ENCODE results near the gene CDH22. TPM values are rescaled to one million over a fixed set of nuclear protein-coding genes. Genes with fewer than 3 reads are reported as not detected.

CDH22 gene
- polyA plus RNA-seq, 1 donor from 2014 or later: 2.1 TPM

DNA sequence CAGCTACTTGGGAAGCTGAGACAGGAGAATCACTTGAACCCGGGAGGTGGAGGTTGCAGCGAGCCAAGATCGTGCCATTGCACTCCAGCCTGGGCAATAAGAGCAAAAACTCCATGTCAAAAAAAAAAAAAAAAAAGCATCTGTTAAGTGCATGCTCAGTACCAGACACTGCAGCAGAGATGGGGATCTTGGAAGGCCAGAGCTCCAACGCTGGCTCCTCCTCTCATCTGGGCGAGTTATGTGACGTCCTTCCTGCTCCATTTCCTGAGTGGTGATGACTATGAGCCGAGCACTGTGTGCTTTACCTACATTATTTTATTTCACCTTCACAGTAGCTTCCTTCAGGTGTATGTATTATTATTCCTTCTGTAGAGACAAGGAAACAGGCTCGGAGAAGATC, 38.5 kb upstream of the CDH22 start:
- H3K27ac ChIP-seq (ENCODE audit: low read length): peak overlapping the region; percentile 88
- no peaks in the 10 kb centered on the region for H4K20me1 ChIP-seq (ENCODE audit: insufficient read depth)
- TF ChIP-seq MXI1 (conservative IDR thresholded peaks at IDR 0.05; ENCODE audit: poor library complexity, severe bottlenecking) (no peak), SMC3 (conservative IDR thresholded peaks at IDR 0.05; ENCODE audit: poor library complexity) (no peak), POLR2AphosphoS5 (IDR thresholded peaks at IDR 0.05) (no peak), EZH2 (IDR thresholded peaks at IDR 0.05; ENCODE audit: borderline replicate concordance, insufficient read depth, low read length, poor library complexity, severe bottlenecking) (no peak), EP300 (conservative IDR thresholded peaks at IDR 0.05; ENCODE audit: poor library complexity, severe bottlenecking) (no peak), TAF1 (IDR thresholded peaks at IDR 0.05; ENCODE audit: low read depth) (no peak), RAD21 (conservative IDR thresholded peaks at IDR 0.05) (no peak)
- TF ChIP-seq, protein P1, sequence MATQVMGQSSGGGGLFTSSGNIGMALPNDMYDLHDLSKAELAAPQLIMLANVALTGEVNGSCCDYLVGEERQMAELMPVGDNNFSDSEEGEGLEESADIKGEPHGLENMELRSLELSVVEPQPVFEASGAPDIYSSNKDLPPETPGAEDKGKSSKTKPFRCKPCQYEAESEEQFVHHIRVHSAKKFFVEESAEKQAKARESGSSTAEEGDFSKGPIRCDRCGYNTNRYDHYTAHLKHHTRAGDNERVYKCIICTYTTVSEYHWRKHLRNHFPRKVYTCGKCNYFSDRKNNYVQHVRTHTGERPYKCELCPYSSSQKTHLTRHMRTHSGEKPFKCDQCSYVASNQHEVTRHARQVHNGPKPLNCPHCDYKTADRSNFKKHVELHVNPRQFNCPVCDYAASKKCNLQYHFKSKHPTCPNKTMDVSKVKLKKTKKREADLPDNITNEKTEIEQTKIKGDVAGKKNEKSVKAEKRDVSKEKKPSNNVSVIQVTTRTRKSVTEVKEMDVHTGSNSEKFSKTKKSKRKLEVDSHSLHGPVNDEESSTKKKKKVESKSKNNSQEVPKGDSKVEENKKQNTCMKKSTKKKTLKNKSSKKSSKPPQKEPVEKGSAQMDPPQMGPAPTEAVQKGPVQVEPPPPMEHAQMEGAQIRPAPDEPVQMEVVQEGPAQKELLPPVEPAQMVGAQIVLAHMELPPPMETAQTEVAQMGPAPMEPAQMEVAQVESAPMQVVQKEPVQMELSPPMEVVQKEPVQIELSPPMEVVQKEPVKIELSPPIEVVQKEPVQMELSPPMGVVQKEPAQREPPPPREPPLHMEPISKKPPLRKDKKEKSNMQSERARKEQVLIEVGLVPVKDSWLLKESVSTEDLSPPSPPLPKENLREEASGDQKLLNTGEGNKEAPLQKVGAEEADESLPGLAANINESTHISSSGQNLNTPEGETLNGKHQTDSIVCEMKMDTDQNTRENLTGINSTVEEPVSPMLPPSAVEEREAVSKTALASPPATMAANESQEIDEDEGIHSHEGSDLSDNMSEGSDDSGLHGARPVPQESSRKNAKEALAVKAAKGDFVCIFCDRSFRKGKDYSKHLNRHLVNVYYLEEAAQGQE (IDR thresholded peaks at IDR 0.05; ENCODE audit: borderline replicate concordance): no peak
- TF ChIP-seq, protein P2, sequence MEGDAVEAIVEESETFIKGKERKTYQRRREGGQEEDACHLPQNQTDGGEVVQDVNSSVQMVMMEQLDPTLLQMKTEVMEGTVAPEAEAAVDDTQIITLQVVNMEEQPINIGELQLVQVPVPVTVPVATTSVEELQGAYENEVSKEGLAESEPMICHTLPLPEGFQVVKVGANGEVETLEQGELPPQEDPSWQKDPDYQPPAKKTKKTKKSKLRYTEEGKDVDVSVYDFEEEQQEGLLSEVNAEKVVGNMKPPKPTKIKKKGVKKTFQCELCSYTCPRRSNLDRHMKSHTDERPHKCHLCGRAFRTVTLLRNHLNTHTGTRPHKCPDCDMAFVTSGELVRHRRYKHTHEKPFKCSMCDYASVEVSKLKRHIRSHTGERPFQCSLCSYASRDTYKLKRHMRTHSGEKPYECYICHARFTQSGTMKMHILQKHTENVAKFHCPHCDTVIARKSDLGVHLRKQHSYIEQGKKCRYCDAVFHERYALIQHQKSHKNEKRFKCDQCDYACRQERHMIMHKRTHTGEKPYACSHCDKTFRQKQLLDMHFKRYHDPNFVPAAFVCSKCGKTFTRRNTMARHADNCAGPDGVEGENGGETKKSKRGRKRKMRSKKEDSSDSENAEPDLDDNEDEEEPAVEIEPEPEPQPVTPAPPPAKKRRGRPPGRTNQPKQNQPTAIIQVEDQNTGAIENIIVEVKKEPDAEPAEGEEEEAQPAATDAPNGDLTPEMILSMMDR (IDR thresholded peaks at IDR 0.05; ENCODE audit: poor library complexity, severe bottlenecking): no peak

DNA sequence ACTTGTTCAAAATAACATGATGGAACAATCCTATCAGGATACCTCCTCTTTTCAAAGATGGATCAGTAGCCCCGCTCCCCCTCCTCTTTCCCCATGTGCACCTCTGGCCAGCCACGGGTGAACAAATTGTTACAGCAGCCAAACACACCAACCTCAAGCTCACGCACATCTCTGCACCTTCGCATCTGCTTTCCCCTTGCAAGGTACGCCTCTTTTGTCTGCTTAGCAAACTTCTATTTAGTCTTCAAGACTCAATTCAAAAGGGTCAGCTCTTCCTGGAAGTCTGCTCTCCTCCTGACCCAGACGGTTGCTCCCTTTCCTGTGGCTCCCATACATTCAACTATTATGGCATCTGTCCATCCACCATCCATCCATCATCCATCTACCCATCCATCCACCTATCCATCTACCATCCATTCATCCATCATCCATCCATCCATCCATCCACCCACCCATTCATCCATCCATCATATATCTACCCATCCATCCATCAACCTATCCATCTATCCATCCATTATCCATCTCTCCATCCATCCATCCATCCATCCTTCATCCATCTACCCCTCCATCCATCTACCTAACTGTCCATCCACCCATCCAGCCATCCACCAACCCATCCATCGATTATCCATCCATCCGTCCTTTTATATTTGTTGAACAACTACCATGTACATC, 36.3 kb upstream of the CDH22 start:
- Histone ChIP-seq H3K27ac (ENCODE audit: low read length) (no peak overlapping the region), H3K9me2 (ENCODE audit: insufficient read depth, low read length) (no peaks in the 10 kb centered on the region), H3K27me3 (ENCODE audit: insufficient read depth, low read depth, low read length) (no peaks in the 10 kb centered on the region), H3K9me3 (ENCODE audit: low read length) (no peaks in the 10 kb centered on the region), H4K20me1 (ENCODE audit: insufficient read depth) (no peaks in the 10 kb centered on the region), H3K4me3 (ENCODE audit: low read length) (no peak overlapping the region), H3K9ac (ENCODE audit: low read length) (no peak overlapping the region), H3K36me3 (ENCODE audit: insufficient read depth, low read length) (no peaks in the 10 kb centered on the region), H3F3A (ENCODE audit: insufficient read depth, low read length, poor library complexity, severe bottlenecking) (peaks cover 5% of the 10 kb centered on the region), H2AFZ (ENCODE audit: low read depth, low read length) (no peak overlapping the region), H3K4me2 (ENCODE audit: low read length) (no peak overlapping the region), H3K79me2 (replicated peaks; ENCODE audit: insufficient read depth, low read length) (no peaks in the 10 kb centered on the region)
- no peak for TF ChIP-seq EZH2 (IDR thresholded peaks at IDR 0.05; ENCODE audit: borderline replicate concordance, insufficient read depth, low read length, poor library complexity, severe bottlenecking)
- TF ChIP-seq SMC3 (conservative IDR thresholded peaks at IDR 0.05; ENCODE audit: poor library complexity): no peak
- TF ChIP-seq POLR2AphosphoS5 (IDR thresholded peaks at IDR 0.05): no peak
- TF ChIP-seq, protein P1 (IDR thresholded peaks at IDR 0.05; ENCODE audit: borderline replicate concordance): no peak
- TF ChIP-seq RAD21 (conservative IDR thresholded peaks at IDR 0.05): no peak
- TF ChIP-seq EP300 (conservative IDR thresholded peaks at IDR 0.05; ENCODE audit: poor library complexity, severe bottlenecking): no peak
- no peak for TF ChIP-seq TAF1 (IDR thresholded peaks at IDR 0.05; ENCODE audit: low read depth)
- no peak for TF ChIP-seq MXI1 (conservative IDR thresholded peaks at IDR 0.05; ENCODE audit: poor library complexity, severe bottlenecking)
- TF ChIP-seq, protein P2 (IDR thresholded peaks at IDR 0.05; ENCODE audit: poor library complexity, severe bottlenecking): no peak

More for the DNA sequence above, 38.5 kb upstream of the CDH22 start:
- H3K36me3 ChIP-seq (ENCODE audit: insufficient read depth, low read length): no peaks in the 10 kb centered on the region
- no peak overlapping the region for H2AFZ ChIP-seq (ENCODE audit: low read depth, low read length)
- no peaks in the 10 kb centered on the region for H3K79me2 ChIP-seq (replicated peaks; ENCODE audit: insufficient read depth, low read length)
- H3K9me2 ChIP-seq (ENCODE audit: insufficient read depth, low read length): no peaks in the 10 kb centered on the region
- H3F3A ChIP-seq (ENCODE audit: insufficient read depth, low read length, poor library complexity, severe bottlenecking): peaks cover 5% of the 10 kb centered on the region
- no peak overlapping the region for H3K4me2 ChIP-seq (ENCODE audit: low read length)
- H3K9ac ChIP-seq (ENCODE audit: low read length): peak overlapping the region; percentile 61
- peak overlapping the region; percentile 62 for H3K4me3 ChIP-seq (ENCODE audit: low read length)
- no peaks in the 10 kb centered on the region for H3K9me3 ChIP-seq (ENCODE audit: low read length)
- H3K27me3 ChIP-seq (ENCODE audit: insufficient read depth, low read depth, low read length): no peaks in the 10 kb centered on the region

Measured in neural cell (in vitro differentiated cells).